T-cell (primary cell): Measurements from ENCODE around the gene CD177. TPM values are rescaled to one million over a fixed set of nuclear protein-coding genes. Genes with fewer than 3 reads are reported as not detected.
"Not testable (repeated sequence)": the region's sequence is repeated elsewhere in the genome, so short reads cannot be mapped to it uniquely, and the experiment has no call there.

Source experiments
- ATAC-seq, 4 experiments: fragments of 200-7000 bp in 3 of 4; fragments of 150-1000 bp in 1 of 4; cut with Tn5 transposase; replicated peaks in 1 of 4; 1 replicate in 3 of 4; 2 replicates in 1 of 4; pipeline ENCODE4 v1.10.0; 2021; ENCODE audit warnings: moderate library complexity in 3 of 4, mild to moderate bottlenecking in 2 of 4, moderate number of reproducible peaks in 1 of 4
- CTCF ChIA-PET, 2 donors: fragments of 300-600 bp; sonication (Branson Sonifier 250); formaldehyde crosslinking; loops; one replicate each; lab custom pipeline; 2022; ENCODE audit warnings: antibody characterized with exemption in 2 of 2; lab: Charles Lee
- POLR2A ChIA-PET, 2 donors: fragments of 300-600 bp; sonication (Branson Sonifier 250); formaldehyde crosslinking; loops; one replicate each; lab custom pipeline; 2022; ENCODE audit warnings: antibody characterized with exemption in 2 of 2; lab: Charles Lee
- DNase-seq, 35 experiments: peaks; one replicate each; pipeline versions ENCODE4 v3.0.0 to v3.0.0-alpha.2; 2013 to 2023
- H3K27ac ChIP-seq: one replicate; pipeline ENCODE4 v1.5.1; 2013; ENCODE audit warnings: low read length
- H3K27me3 ChIP-seq, 2 experiments: replicated peaks in 1 of 2; 1 replicate in 1 of 2; 2 replicates in 1 of 2; pipeline versions ENCODE4 v1.6.1 to v1.7.0; 2013; ENCODE audit warnings: low read length in 1 of 2, mixed read lengths in 1 of 2; ENCODE audit not compliant: control insufficient read depth in 2 of 2, insufficient read depth in 2 of 2; ENCODE audit errors: extremely low read depth in 1 of 2
- H3K36me3 ChIP-seq, 2 donors: 1 replicate in 1 of 2; 2 replicates in 1 of 2; pipeline versions ENCODE4 v1.6.1 to v1.7.0; 2013; ENCODE audit warnings: low read length in 1 of 2; ENCODE audit not compliant: control insufficient read depth in 2 of 2, insufficient read depth in 1 of 2; ENCODE audit errors: extremely low read depth in 1 of 2
- H3K4me1 ChIP-seq, 2 experiments: 1 replicate in 1 of 2; 2 replicates in 1 of 2; pipeline versions ENCODE4 v1.6.1 to v1.7.0; 2013; ENCODE audit warnings: low read length in 2 of 2, mixed read lengths in 1 of 2; ENCODE audit not compliant: insufficient read depth in 2 of 2, control insufficient read depth in 1 of 2; ENCODE audit errors: extremely low read depth in 1 of 2
- H3K4me3 ChIP-seq, 2 donors: 1 replicate in 1 of 2; 2 replicates in 1 of 2; pipeline versions ENCODE4 v1.5.1 to v1.7.0; 2013; ENCODE audit warnings: mild to moderate bottlenecking in 2 of 2, low read length in 1 of 2, moderate library complexity in 1 of 2; ENCODE audit not compliant: control insufficient read depth in 1 of 2; ENCODE audit errors: extremely low read depth in 1 of 2
- H3K9me3 ChIP-seq: 2 replicates; pipeline ENCODE4 v1.7.0; 2013
- H3K27ac Mint-ChIP-seq, 2 donors: one replicate each; pipeline ENCODE4 v1.8.0; 2020 to 2021; ENCODE audit warnings: mild to moderate bottlenecking in 2 of 2, mixed read lengths in 2 of 2
- H3K27me3 Mint-ChIP-seq, 2 donors: one replicate each; pipeline ENCODE4 v1.8.0; 2021 to 2022; ENCODE audit warnings: mixed read lengths in 2 of 2
- H3K36me3 Mint-ChIP-seq: one replicate; pipeline ENCODE4 v1.8.0; 2021; ENCODE audit warnings: mixed read lengths
- H3K4me1 Mint-ChIP-seq, 3 donors: one replicate each; pipeline ENCODE4 v1.8.0; 2020 to 2022; ENCODE audit warnings: mixed read lengths in 3 of 3, mild to moderate bottlenecking in 1 of 3
- H3K4me3 Mint-ChIP-seq, 3 donors: one replicate each; pipeline ENCODE4 v1.8.0; 2020 to 2022; ENCODE audit warnings: mild to moderate bottlenecking in 3 of 3, mixed read lengths in 3 of 3, moderate library complexity in 3 of 3
- H3K9me3 Mint-ChIP-seq, 3 donors: one replicate each; pipeline ENCODE4 v1.8.0; 2020 to 2022; ENCODE audit warnings: mixed read lengths in 3 of 3
- WGBS: methylation state at CpG from one replicate; pipeline ENCODE4 v1.1.5; 2013; ENCODE audit warnings: missing lambda C conversion rate; ENCODE audit not compliant: insufficient coverage; 5-methylcytosine and 5-hydroxymethylcytosine counted together
- total RNA-seq, 35 experiments: library from RNA in 6 of 35; stranded (reverse) in 6 of 35; fragments of 120-200 nt in 1 of 35; gene quantifications; one replicate each; pipeline versions ENCODE4 v1.2.1 to v1.2.4 and lab custom pipeline; 2013 to 2026

The CD177 gene
- total RNA-seq, 5 donors from 2014 or later (not counting 1 experiment from before 2014, with no cell fraction given) = not detected

DNA sequence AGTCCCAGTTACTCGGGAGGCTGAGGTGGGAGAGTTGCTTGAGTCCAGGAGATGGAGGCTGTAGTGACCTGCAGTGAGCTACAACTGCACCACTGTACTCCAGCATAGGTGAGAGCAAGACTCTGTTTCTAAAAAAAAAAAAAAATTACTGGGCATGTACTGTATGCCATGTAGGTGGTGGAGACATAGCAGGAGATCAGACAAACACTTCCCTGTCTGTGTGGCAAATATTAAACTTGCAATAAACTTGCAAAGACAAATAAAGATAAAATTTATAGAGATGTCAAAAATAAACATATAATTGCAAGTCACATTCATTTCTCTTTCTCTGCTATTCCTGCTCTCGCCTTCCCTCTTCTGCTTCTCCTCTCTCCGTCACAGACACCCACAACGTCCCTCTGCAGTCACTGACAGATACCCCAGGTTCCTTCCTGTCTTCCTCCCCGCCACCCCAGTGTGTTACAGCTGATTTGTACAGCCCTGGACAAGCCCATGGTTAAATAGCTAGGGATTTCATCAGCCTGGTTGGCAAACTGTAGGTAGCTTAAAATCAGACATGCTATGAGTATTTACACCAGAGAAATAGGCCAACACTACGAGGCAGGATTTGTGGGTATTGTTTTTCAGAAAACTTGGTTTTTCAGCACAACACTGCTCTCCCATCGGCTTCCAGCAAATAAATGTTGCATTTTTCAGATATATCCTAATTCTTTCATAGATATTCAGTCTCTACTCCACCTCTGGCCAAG lies 1.3 kb upstream of the CD177 start:
- H3K4me3 ChIP-seq = no peak overlapping the region
- DNase-seq (no peak), ATAC-seq (no peak)
- H3K27me3 Mint-ChIP-seq = peaks cover 19 to 22% of the 10 kb centered on the region in 2 donors
- no peak overlapping the region for H3K27ac Mint-ChIP-seq
- ChIA-PET CTCF (no interaction called here), POLR2A (no interaction called here)
- WGBS = 27% methylated on average over 3 of the region's 7 CpGs
- H3K4me1 ChIP-seq = no peaks in the 10 kb centered on the region
- no peaks in the 10 kb centered on the region for H3K36me3 Mint-ChIP-seq
- no peaks in the 10 kb centered on the region for H3K4me1 Mint-ChIP-seq
- no peak overlapping the region for H3K4me3 Mint-ChIP-seq
- no peak overlapping the region for H3K27ac ChIP-seq
- no peaks in the 10 kb centered on the region for H3K36me3 ChIP-seq
- peaks cover 0 to 23% of the 10 kb centered on the region in 2 experiments for H3K27me3 ChIP-seq
- H3K9me3 ChIP-seq = no peaks in the 10 kb centered on the region
- H3K9me3 Mint-ChIP-seq = peaks cover 0 to 3% (median 3%) of the 10 kb centered on the region in 3 donors

DNA sequence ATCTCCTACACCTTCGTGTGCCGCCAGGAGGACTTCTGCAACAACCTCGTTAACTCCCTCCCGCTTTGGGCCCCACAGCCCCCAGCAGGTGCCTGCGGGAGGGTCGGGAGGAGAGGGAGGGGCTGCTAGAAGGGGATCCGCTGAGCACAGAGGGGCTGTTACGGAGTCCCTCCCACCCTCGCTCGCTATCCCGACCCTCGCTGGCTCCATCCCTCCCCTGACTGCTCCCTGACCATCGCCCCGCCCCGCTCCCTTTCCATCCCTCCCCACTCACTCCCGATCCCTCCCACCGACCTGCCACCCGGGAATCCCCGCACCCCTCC lies 780 bp downstream of the CD177 start:
- Histone ChIP-seq H3K4me1 (no peaks in the 10 kb centered on the region), H3K27me3 (peaks cover 0 to 20% of the 10 kb centered on the region in 2 experiments), H3K4me3 (no peak overlapping the region), H3K27ac (no peak overlapping the region), H3K9me3 (no peaks in the 10 kb centered on the region), H3K36me3 (no peaks in the 10 kb centered on the region)
- ATAC-seq (no peak), DNase-seq (no peak)
- WGBS = 27% methylated on average over 13 of the region's 19 CpGs
- Mint-ChIP-seq H3K9me3 (no peaks in the 10 kb centered on the region), H3K4me3 (no peak overlapping the region), H3K27me3 (peaks cover 19 to 22% of the 10 kb centered on the region in 2 donors), H3K36me3 (no peaks in the 10 kb centered on the region), H3K27ac (no peak overlapping the region), H3K4me1 (no peaks in the 10 kb centered on the region)
- ChIA-PET POLR2A (no interaction called here), CTCF (no interaction called here)

DNA sequence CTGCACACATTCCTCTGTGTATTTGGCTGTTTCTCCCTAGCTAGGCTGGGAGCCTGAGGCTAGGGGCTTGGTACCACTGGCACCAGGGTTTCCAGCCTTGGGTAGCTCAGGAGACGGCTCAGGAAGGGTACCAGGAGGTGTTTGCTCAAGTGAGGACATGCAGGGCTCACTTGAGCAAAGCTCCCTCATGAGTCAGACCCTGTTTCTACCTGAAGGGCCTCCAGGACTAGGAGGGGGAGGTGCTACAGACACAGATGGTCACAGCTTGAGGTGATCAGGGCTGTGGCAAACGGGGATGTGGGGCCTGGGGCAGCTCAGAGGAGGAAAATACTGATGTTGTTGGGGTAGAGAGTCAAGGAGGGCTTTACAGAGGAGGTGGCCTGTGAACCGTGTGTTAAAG lies 3.3 kb downstream of the CD177 start:
- peaks cover 0 to 21% of the 10 kb centered on the region in 2 experiments for H3K27me3 ChIP-seq
- H3K4me1 Mint-ChIP-seq, H3K4me1 ChIP-seq, H3K4me3 ChIP-seq, CTCF ChIA-PET, H3K36me3 Mint-ChIP-seq, H3K36me3 ChIP-seq, POLR2A ChIA-PET, H3K9me3 Mint-ChIP-seq, DNase-seq, ATAC-seq, H3K4me3 Mint-ChIP-seq, H3K27ac ChIP-seq, H3K9me3 ChIP-seq, H3K27ac Mint-ChIP-seq: not testable (repeated sequence)
- no CpG with 5 or more reads among the region's 3 CpGs for WGBS
- H3K27me3 Mint-ChIP-seq = peaks cover 18 to 20% of the 10 kb centered on the region in 2 donors

DNA sequence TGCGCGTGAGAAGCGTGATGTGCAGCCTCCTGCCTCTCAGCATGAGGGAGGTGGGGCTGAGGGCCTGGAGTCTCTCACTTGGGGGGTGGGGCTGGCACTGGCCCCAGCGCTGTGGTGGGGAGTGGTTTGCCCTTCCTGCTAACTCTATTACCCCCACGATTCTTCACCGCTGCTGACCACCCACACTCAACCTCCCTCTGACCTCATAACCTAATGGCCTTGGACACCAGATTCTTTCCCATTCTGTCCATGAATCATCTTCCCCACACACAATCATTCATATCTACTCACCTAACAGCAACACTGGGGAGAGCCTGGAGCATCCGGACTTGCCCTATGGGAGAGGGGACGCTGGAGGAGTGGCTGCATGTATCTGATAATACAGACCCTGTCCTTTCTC lies 8.7 kb downstream of the CD177 start:
- DNase-seq = no peak
- Histone ChIP-seq H3K27me3 (peaks cover 0 to 5% of the 10 kb centered on the region in 2 experiments), H3K4me1 (no peaks in the 10 kb centered on the region), H3K4me3 (no peak overlapping the region), H3K9me3 (no peaks in the 10 kb centered on the region), H3K27ac (no peak overlapping the region), H3K36me3 (no peaks in the 10 kb centered on the region)
- no peak overlapping the region for H3K27ac Mint-ChIP-seq
- no peaks in the 10 kb centered on the region for H3K9me3 Mint-ChIP-seq
- no peaks in the 10 kb centered on the region for H3K4me1 Mint-ChIP-seq
- peaks cover 8 to 10% of the 10 kb centered on the region in 2 donors for H3K27me3 Mint-ChIP-seq
- ChIA-PET CTCF (no interaction called here), POLR2A (no interaction called here)
- ATAC-seq = no peak
- 71% methylated on average over 1 of the region's 8 CpGs for whole genome bisulfite sequencing
- no peak overlapping the region for H3K4me3 Mint-ChIP-seq
- no peaks in the 10 kb centered on the region for H3K36me3 Mint-ChIP-seq

DNA sequence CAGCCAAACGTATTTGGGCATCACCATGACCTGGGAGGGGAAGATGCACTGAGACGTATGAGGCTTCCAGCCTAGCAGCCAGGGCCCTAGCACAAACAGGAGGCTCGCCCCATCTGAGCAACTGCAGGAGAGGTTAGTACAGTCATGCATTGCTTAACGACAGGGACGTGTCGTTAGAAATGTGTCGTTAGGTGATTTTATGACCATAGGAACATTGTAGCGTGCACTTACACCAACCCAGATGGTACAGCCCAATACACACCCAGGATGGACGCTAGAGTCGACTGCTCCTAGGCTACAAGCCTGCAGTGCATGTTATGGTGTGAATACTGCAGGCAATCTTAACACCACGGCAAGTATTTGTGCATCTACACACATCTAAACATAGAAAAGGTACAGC lies 9.3 kb downstream of the CD177 start:
- Mint-ChIP-seq H3K4me3 (no peak overlapping the region), H3K4me1 (no peaks in the 10 kb centered on the region), H3K27ac (no peak overlapping the region), H3K9me3 (no peaks in the 10 kb centered on the region), H3K36me3 (no peaks in the 10 kb centered on the region), H3K27me3 (peaks cover 8 to 10% of the 10 kb centered on the region in 2 donors)
- no peak for ATAC-seq
- ChIA-PET CTCF (no interaction called here), POLR2A (no interaction called here)
- WGBS = 92% methylated on average over 9 of the region's 11 CpGs
- DNase-seq = no peak
- Histone ChIP-seq H3K4me3 (no peak overlapping the region), H3K4me1 (no peaks in the 10 kb centered on the region), H3K9me3 (no peaks in the 10 kb centered on the region), H3K27ac (no peak overlapping the region), H3K36me3 (no peaks in the 10 kb centered on the region), H3K27me3 (peaks cover 0 to 5% of the 10 kb centered on the region in 2 experiments)

DNA sequence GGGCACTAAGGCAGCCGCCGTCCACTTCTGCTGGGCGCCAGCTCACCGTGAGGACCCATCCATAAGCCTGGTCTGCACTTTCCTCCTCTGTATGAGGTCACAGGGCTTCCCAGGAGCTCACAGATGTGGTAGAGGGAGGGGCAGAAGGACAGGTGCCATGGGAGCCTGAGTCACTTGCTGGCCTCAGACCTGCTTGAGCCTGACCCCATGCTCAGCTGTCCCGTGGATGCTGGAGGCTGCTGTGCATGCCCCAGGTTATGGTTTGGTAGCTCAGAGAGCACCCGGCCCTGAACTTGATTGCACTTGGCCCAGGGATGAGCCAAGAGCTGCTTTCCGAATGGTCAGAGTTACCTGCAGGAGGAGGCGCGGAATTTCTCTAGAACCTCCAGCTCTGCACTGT lies 12.2 kb downstream of the CD177 start:
- H3K36me3 Mint-ChIP-seq, H3K27ac ChIP-seq, CTCF ChIA-PET, H3K27me3 ChIP-seq, H3K27ac Mint-ChIP-seq, H3K9me3 ChIP-seq, ATAC-seq, POLR2A ChIA-PET, DNase-seq, H3K4me3 ChIP-seq, H3K36me3 ChIP-seq, H3K4me3 Mint-ChIP-seq, H3K4me1 ChIP-seq, H3K4me1 Mint-ChIP-seq, H3K9me3 Mint-ChIP-seq: not testable (repeated sequence)
- peaks cover 8 to 13% of the 10 kb centered on the region in 2 donors for H3K27me3 Mint-ChIP-seq
- WGBS = 75% methylated on average over 5 of the region's 9 CpGs
